GM23338 (cell line): ENCODE data around the gene TMEM150C. TPM values are rescaled to one million over a fixed set of nuclear protein-coding genes. Genes with fewer than 3 reads are reported as not detected.

Source experiments
- ATAC-seq: fragments of 200-7000 bp; cut with Tn5 transposase; 3 replicates; pipeline ENCODE4 v1.9.1; 2020
- DNase-seq: peaks from one replicate; pipeline ENCODE4 v3.0.0-alpha.2; 2015; ENCODE audit warnings: low spot score
- H2AFZ ChIP-seq: fragments of 200-600 bp; sonication (generic); 2 replicates; pipeline ENCODE4 v1.8.0; 2016; ENCODE audit warnings: antibody characterized with exemption, mild to moderate bottlenecking, moderate library complexity
- H3F3A ChIP-seq: fragments of 200-600 bp; sonication (generic); replicated peaks from 2 replicates; pipeline ENCODE4 v1.8.0; 2017; ENCODE audit warnings: antibody characterized with exemption, mixed run types, low read depth
- H3K27ac ChIP-seq: fragments of 200-600 bp; sonication (generic); 2 replicates; pipeline ENCODE4 v1.6.1; 2016; ENCODE audit warnings: low read depth
- H3K27me3 ChIP-seq: fragments of 200-600 bp; sonication (generic); 2 replicates; pipeline ENCODE4 v1.8.0; 2016; ENCODE audit warnings: mild to moderate bottlenecking, mixed run types, moderate library complexity; ENCODE audit not compliant: insufficient read depth
- H3K36me3 ChIP-seq: fragments of 200-600 bp; sonication (generic); 2 replicates; pipeline ENCODE4 v1.8.0; 2016; ENCODE audit warnings: mild to moderate bottlenecking; ENCODE audit not compliant: insufficient read depth
- H3K4me1 ChIP-seq: fragments of 200-600 bp; sonication (generic); 2 replicates; pipeline ENCODE4 v1.8.0; 2016; ENCODE audit warnings: mild to moderate bottlenecking, moderate library complexity; ENCODE audit not compliant: insufficient read depth
- H3K4me2 ChIP-seq: fragments of 200-600 bp; sonication (generic); 2 replicates; pipeline ENCODE4 v1.7.1; 2017; ENCODE audit warnings: mixed run types
- H3K4me3 ChIP-seq: fragments of 200-600 bp; sonication (generic); 2 replicates; pipeline ENCODE4 v1.6.1; 2016; ENCODE audit warnings: mixed run types
- H3K79me2 ChIP-seq: fragments of 200-600 bp; sonication (generic); replicated peaks from 2 replicates; pipeline ENCODE4 v1.8.0; 2017; ENCODE audit warnings: mild to moderate bottlenecking; ENCODE audit not compliant: insufficient read depth
- H3K9me2 ChIP-seq: fragments of 200-600 bp; sonication (generic); 2 replicates; pipeline ENCODE4 v1.8.0; 2017; ENCODE audit not compliant: insufficient read depth
- H4K20me1 ChIP-seq: fragments of 200-600 bp; sonication (generic); replicated peaks from 2 replicates; pipeline ENCODE4 v1.8.0; 2017; ENCODE audit warnings: mild to moderate bottlenecking; ENCODE audit not compliant: insufficient read depth
- H3K27ac Mint-ChIP-seq: 2 replicates; pipeline ENCODE4 v1.8.0; 2020; ENCODE audit warnings: inconsistent platforms, mild to moderate bottlenecking, moderate library complexity, mixed read lengths
- H3K27me3 Mint-ChIP-seq: 3 replicates; pipeline ENCODE4 v1.8.0; 2022; ENCODE audit warnings: low read depth, mild to moderate bottlenecking, moderate library complexity, mixed read lengths, inconsistent platforms; ENCODE audit not compliant: insufficient read depth, poor library complexity
- H3K36me3 Mint-ChIP-seq: 3 replicates; pipeline ENCODE4 v1.8.0; 2021; ENCODE audit warnings: low read depth, mild to moderate bottlenecking, inconsistent platforms, moderate library complexity, mixed read lengths
- H3K4me1 Mint-ChIP-seq: 3 replicates; pipeline ENCODE4 v1.8.0; 2020; ENCODE audit warnings: mild to moderate bottlenecking, inconsistent platforms, mixed read lengths
- H3K4me3 Mint-ChIP-seq: 3 replicates; pipeline ENCODE4 v1.8.0; 2021; ENCODE audit warnings: moderate library complexity, mild to moderate bottlenecking, inconsistent platforms, mixed read lengths
- H3K9me3 Mint-ChIP-seq: 3 replicates; pipeline ENCODE4 v1.8.0; 2020; ENCODE audit warnings: moderate library complexity, mild to moderate bottlenecking, inconsistent platforms, mixed read lengths
- CTCF ChIP-seq, 2 experiments: fragments of 200-600 bp in 1 of 2; sonication (generic) in 1 of 2; conservative IDR thresholded peaks; 2 replicates each; pipeline versions ENCODE4 v1.5.1 to v1.6.1; 2016 to 2017; ENCODE audit warnings: antibody characterized with exemption in 2 of 2, low read depth in 2 of 2, mild to moderate bottlenecking in 2 of 2, moderate library complexity in 1 of 2
- ETS1 ChIP-seq: IDR thresholded peaks from 2 replicates; pipeline ENCODE4 v1.6.1; 2016; ENCODE audit warnings: antibody characterized with exemption
- EZH2 ChIP-seq: fragments of 200-600 bp; sonication (generic); IDR thresholded peaks from one replicate; pipeline ENCODE4 v1.8.0; 2017; ENCODE audit warnings: antibody characterized with exemption, mild to moderate bottlenecking, low read depth; ENCODE audit not compliant: unreplicated experiment
- STAT1 ChIP-seq: IDR thresholded peaks from one replicate; pipeline ENCODE4 v1.6.1; 2016; ENCODE audit warnings: antibody characterized with exemption; ENCODE audit not compliant: unreplicated experiment
- ZNF114 ChIP-seq: fragments of 250-450 bp; sonication (Bioruptor Pico); IDR thresholded peaks from 2 replicates; pipeline ENCODE4 v1.5.0; 2020; ENCODE audit warnings: mild to moderate bottlenecking, moderate library complexity
- ZNF331 ChIP-seq: fragments of 250-450 bp; sonication (Bioruptor Pico); IDR thresholded peaks from 2 replicates; pipeline ENCODE4 v1.5.0; 2020; ENCODE audit warnings: low read depth, mild to moderate bottlenecking, moderate library complexity
- polyA plus RNA-seq: library from polyadenylated mRNA; unstranded; fragments of >200 nt; fragmentation: Nextera tagmentation; extraction: Ambion mirVana; gene quantifications from 2 replicates; pipeline ENCODE4 v1.2.1, GENCODE V29; 2016
- total RNA-seq: library from RNA; depleted of rRNA; stranded (reverse); fragments of >200 nt; shearing (Covaris generic); gene quantifications from 2 replicates; pipeline ENCODE4 v1.2.3, GENCODE V29; 2014
- TF ChIP-seq, protein P1 (sequence below): fragments of 250-450 bp; sonication (Bioruptor Pico); IDR thresholded peaks from 2 replicates; pipeline ENCODE4 v1.5.0; 2020; ENCODE audit warnings: mild to moderate bottlenecking, moderate library complexity
- TF ChIP-seq, protein P2 (sequence below): IDR thresholded peaks from one replicate; pipeline ENCODE4 v1.6.1; 2018; ENCODE audit warnings: antibody characterized with exemption; ENCODE audit not compliant: unreplicated experiment

Gene TMEM150C
- total and polyA plus RNA-seq, 2 experiments from 2014 or later = 1.7 to 4.0 TPM

- Mint-ChIP-seq H3K27me3 (peaks cover 6% of the 10 kb centered on the region), H3K4me3 (no peak overlapping the region), H3K36me3 (no peaks in the 10 kb centered on the region), H3K4me1 (peaks cover 14% of the 10 kb centered on the region), H3K9me3 (no peaks in the 10 kb centered on the region), H3K27ac (no peak overlapping the region)
- Histone ChIP-seq H3K79me2 (no peaks in the 10 kb centered on the region), H3K4me2 (no peak overlapping the region), H2AFZ (peak overlapping the region; percentile 60; the same call in 1 of the 2 replicates), H3K27me3 (no peaks in the 10 kb centered on the region), H3K36me3 (no peaks in the 10 kb centered on the region), H3F3A (no peaks in the 10 kb centered on the region), H3K27ac (no peak overlapping the region; the same call in 1 of the 2 replicates), H3K4me3 (no peak overlapping the region), H4K20me1 (no peaks in the 10 kb centered on the region), H3K4me1 (peaks cover 21% of the 10 kb centered on the region), H3K9me2 (no peaks in the 10 kb centered on the region)
- DNase-seq (no peak), ATAC-seq (no peak)
- TF ChIP-seq EZH2 = no peak
- no peak for TF ChIP-seq CTCF (conservative IDR thresholded peaks at IDR 0.05; ENCODE audit: low read depth in 2 of 2)
- TF ChIP-seq ZNF331 = no peak
- TF ChIP-seq, protein P1, sequence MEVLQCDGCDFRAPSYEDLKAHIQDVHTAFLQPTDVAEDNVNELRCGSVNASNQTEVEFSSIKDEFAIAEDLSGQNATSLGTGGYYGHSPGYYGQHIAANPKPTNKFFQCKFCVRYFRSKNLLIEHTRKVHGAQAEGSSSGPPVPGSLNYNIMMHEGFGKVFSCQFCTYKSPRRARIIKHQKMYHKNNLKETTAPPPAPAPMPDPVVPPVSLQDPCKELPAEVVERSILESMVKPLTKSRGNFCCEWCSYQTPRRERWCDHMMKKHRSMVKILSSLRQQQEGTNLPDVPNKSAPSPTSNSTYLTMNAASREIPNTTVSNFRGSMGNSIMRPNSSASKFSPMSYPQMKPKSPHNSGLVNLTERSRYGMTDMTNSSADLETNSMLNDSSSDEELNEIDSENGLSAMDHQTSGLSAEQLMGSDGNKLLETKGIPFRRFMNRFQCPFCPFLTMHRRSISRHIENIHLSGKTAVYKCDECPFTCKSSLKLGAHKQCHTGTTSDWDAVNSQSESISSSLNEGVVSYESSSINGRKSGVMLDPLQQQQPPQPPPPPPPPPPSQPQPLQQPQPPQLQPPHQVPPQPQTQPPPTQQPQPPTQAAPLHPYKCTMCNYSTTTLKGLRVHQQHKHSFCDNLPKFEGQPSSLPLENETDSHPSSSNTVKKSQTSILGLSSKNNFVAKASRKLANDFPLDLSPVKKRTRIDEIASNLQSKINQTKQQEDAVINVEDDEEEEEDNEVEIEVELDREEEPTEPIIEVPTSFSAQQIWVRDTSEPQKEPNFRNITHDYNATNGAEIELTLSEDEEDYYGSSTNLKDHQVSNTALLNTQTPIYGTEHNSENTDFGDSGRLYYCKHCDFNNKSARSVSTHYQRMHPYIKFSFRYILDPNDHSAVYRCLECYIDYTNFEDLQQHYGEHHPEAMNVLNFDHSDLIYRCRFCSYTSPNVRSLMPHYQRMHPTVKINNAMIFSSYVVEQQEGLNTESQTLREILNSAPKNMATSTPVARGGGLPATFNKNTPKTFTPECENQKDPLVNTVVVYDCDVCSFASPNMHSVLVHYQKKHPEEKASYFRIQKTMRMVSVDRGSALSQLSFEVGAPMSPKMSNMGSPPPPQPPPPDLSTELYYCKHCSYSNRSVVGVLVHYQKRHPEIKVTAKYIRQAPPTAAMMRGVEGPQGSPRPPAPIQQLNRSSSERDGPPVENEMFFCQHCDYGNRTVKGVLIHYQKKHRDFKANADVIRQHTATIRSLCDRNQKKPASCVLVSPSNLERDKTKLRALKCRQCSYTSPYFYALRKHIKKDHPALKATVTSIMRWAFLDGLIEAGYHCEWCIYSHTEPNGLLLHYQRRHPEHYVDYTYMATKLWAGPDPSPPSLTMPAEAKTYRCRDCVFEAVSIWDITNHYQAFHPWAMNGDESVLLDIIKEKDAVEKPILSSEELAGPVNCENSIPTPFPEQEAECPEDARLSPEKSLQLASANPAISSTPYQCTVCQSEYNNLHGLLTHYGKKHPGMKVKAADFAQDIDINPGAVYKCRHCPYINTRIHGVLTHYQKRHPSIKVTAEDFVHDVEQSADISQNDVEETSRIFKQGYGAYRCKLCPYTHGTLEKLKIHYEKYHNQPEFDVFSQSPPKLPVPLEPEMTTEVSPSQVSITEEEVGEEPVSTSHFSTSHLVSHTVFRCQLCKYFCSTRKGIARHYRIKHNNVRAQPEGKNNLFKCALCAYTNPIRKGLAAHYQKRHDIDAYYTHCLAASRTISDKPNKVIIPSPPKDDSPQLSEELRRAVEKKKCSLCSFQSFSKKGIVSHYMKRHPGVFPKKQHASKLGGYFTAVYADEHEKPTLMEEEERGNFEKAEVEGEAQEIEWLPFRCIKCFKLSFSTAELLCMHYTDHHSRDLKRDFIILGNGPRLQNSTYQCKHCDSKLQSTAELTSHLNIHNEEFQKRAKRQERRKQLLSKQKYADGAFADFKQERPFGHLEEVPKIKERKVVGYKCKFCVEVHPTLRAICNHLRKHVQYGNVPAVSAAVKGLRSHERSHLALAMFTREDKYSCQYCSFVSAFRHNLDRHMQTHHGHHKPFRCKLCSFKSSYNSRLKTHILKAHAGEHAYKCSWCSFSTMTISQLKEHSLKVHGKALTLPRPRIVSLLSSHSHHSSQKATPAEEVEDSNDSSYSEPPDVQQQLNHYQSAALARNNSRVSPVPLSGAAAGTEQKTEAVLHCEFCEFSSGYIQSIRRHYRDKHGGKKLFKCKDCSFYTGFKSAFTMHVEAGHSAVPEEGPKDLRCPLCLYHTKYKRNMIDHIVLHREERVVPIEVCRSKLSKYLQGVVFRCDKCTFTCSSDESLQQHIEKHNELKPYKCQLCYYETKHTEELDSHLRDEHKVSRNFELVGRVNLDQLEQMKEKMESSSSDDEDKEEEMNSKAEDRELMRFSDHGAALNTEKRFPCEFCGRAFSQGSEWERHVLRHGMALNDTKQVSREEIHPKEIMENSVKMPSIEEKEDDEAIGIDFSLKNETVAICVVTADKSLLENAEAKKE (CRISPR knock-in tag) = no peak
- no peak for TF ChIP-seq STAT1
- TF ChIP-seq ZNF114 (CRISPR knock-in tag) = no peak
- TF ChIP-seq ETS1 = no peak
- TF ChIP-seq, protein P2, sequence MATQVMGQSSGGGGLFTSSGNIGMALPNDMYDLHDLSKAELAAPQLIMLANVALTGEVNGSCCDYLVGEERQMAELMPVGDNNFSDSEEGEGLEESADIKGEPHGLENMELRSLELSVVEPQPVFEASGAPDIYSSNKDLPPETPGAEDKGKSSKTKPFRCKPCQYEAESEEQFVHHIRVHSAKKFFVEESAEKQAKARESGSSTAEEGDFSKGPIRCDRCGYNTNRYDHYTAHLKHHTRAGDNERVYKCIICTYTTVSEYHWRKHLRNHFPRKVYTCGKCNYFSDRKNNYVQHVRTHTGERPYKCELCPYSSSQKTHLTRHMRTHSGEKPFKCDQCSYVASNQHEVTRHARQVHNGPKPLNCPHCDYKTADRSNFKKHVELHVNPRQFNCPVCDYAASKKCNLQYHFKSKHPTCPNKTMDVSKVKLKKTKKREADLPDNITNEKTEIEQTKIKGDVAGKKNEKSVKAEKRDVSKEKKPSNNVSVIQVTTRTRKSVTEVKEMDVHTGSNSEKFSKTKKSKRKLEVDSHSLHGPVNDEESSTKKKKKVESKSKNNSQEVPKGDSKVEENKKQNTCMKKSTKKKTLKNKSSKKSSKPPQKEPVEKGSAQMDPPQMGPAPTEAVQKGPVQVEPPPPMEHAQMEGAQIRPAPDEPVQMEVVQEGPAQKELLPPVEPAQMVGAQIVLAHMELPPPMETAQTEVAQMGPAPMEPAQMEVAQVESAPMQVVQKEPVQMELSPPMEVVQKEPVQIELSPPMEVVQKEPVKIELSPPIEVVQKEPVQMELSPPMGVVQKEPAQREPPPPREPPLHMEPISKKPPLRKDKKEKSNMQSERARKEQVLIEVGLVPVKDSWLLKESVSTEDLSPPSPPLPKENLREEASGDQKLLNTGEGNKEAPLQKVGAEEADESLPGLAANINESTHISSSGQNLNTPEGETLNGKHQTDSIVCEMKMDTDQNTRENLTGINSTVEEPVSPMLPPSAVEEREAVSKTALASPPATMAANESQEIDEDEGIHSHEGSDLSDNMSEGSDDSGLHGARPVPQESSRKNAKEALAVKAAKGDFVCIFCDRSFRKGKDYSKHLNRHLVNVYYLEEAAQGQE = no peak
Observed at GRCh38 chr4:82569076-82569475, 7.3 kb upstream of the TMEM150C start.
